Neural cell (in vitro differentiated cells): Measurements from ENCODE around the gene DMRT1. TPM values are rescaled to one million over a fixed set of nuclear protein-coding genes. Genes with fewer than 3 reads are reported as not detected.

Experiments used
- H2AFZ ChIP-seq: fragments of 200-600, 300-800 bp; sonication (generic), shearing (Covaris generic); 2 replicates; pipeline ENCODE4 v1.6.0; 2014; ENCODE audit warnings: low read depth, mild to moderate bottlenecking, antibody characterized with exemption, low read length, moderate library complexity
- H3F3A ChIP-seq: fragments of 200-600 bp; shearing (Covaris generic); 2 replicates; pipeline ENCODE4 v1.6.1; 2016; ENCODE audit warnings: mild to moderate bottlenecking, moderate library complexity, mixed read lengths, antibody characterized with exemption, low read length; ENCODE audit not compliant: insufficient read depth, poor library complexity, severe bottlenecking
- H3K27ac ChIP-seq: fragments of 200-600, 300-800 bp; sonication (generic), shearing (Covaris generic); 2 replicates; pipeline ENCODE4 v1.5.1; 2014; ENCODE audit warnings: mild to moderate bottlenecking, low read length, moderate library complexity
- H3K27me3 ChIP-seq: fragments of 300-800, 200-600 bp; sonication (generic), shearing (Covaris generic); 2 replicates; pipeline ENCODE4 v1.6.0; 2014; ENCODE audit warnings: mild to moderate bottlenecking, low read depth, low read length, moderate library complexity; ENCODE audit not compliant: insufficient read depth
- H3K36me3 ChIP-seq: fragments of 300-800, 200-600 bp; sonication (generic), shearing (Covaris generic); 2 replicates; pipeline ENCODE4 v1.5.1; 2014; ENCODE audit warnings: mild to moderate bottlenecking, antibody characterized with exemption, low read length, moderate library complexity; ENCODE audit not compliant: insufficient read depth
- H3K4me2 ChIP-seq: fragments of 300-800, 200-600 bp; sonication (generic), shearing (Covaris generic); 2 replicates; pipeline ENCODE4 v1.6.0; 2014; ENCODE audit warnings: mild to moderate bottlenecking, low read length
- H3K4me3 ChIP-seq: fragments of 300-800, 200-600 bp; sonication (generic), shearing (Covaris generic); 2 replicates; pipeline ENCODE4 v1.5.1; 2014; ENCODE audit warnings: mild to moderate bottlenecking, low read length, moderate library complexity
- H3K79me2 ChIP-seq: fragments of 200-600 bp; shearing (Covaris generic); replicated peaks from 2 replicates; pipeline ENCODE4 v1.6.0; 2014; ENCODE audit warnings: mild to moderate bottlenecking, low read length, moderate library complexity; ENCODE audit not compliant: insufficient read depth
- H3K9ac ChIP-seq: fragments of 300-800, 200-600 bp; sonication (generic), shearing (Covaris generic); 2 replicates; pipeline ENCODE4 v1.6.1; 2016; ENCODE audit warnings: mild to moderate bottlenecking, low read length, mixed read lengths
- H3K9me2 ChIP-seq: fragments of 200-600 bp; shearing (Covaris generic); 2 replicates; pipeline ENCODE4 v1.6.1; 2016; ENCODE audit warnings: mild to moderate bottlenecking, low read length, mixed read lengths; ENCODE audit not compliant: insufficient read depth
- H3K9me3 ChIP-seq: fragments of 200-600, 300-800 bp; sonication (generic), shearing (Covaris generic); 2 replicates; pipeline ENCODE4 v1.6.1; 2016; ENCODE audit warnings: mild to moderate bottlenecking, mixed run types, low read length, moderate library complexity, mixed read lengths
- H4K20me1 ChIP-seq: fragments of 200-600 bp; shearing (Covaris generic); 2 replicates; pipeline ENCODE4 v1.6.1; 2016; ENCODE audit warnings: mild to moderate bottlenecking, mixed run types; ENCODE audit not compliant: insufficient read depth
- EP300 ChIP-seq: fragments of 450-650 bp; conservative IDR thresholded peaks from 2 replicates; pipeline ENCODE4 v1.6.1; 2014; ENCODE audit warnings: antibody characterized with exemption, mild to moderate bottlenecking, moderate library complexity; ENCODE audit not compliant: poor library complexity, severe bottlenecking
- EZH2 ChIP-seq: fragments of 200-600, 300-800 bp; shearing (Covaris generic), sonication (generic); IDR thresholded peaks from 2 replicates; pipeline ENCODE4 v1.6.1; 2014; ENCODE audit warnings: antibody characterized with exemption, low read length, borderline replicate concordance, mild to moderate bottlenecking; ENCODE audit not compliant: insufficient read depth, poor library complexity, severe bottlenecking
- MXI1 ChIP-seq: fragments of 450-650 bp; conservative IDR thresholded peaks from 2 replicates; pipeline ENCODE4 v1.6.1; 2014; ENCODE audit warnings: antibody characterized with exemption, mild to moderate bottlenecking; ENCODE audit not compliant: poor library complexity, severe bottlenecking
- POLR2AphosphoS5 ChIP-seq: IDR thresholded peaks from 2 replicates; pipeline ENCODE4 v1.6.1; 2012
- RAD21 ChIP-seq: fragments of 450-650 bp; conservative IDR thresholded peaks from 2 replicates; pipeline ENCODE4 v1.6.1; 2014; ENCODE audit warnings: antibody characterized with exemption, mild to moderate bottlenecking, moderate library complexity
- REST ChIP-seq: IDR thresholded peaks from 2 replicates; pipeline ENCODE4 v1.6.1; 2012; ENCODE audit warnings: borderline replicate concordance
- SMC3 ChIP-seq: fragments of 450-650 bp; conservative IDR thresholded peaks from 2 replicates; pipeline ENCODE4 v1.6.1; 2014; ENCODE audit warnings: antibody characterized with exemption, mild to moderate bottlenecking, moderate library complexity; ENCODE audit not compliant: poor library complexity
- TAF1 ChIP-seq: IDR thresholded peaks from 2 replicates; pipeline ENCODE4 v1.6.1; 2012; ENCODE audit warnings: low read depth
- polyA plus RNA-seq: library from polyadenylated mRNA; depleted of rRNA; stranded (reverse); fragments of >200 nt; gene quantifications from 2 replicates; pipeline ENCODE4 v1.2.3, GENCODE V29; 2014
- TF ChIP-seq, protein P1 (sequence below): fragments of 450-650 bp; IDR thresholded peaks from 2 replicates; pipeline ENCODE4 v1.5.1; 2014; ENCODE audit warnings: antibody characterized with exemption, mild to moderate bottlenecking, moderate library complexity; ENCODE audit not compliant: poor library complexity, severe bottlenecking

DMRT1 gene
- polyA plus RNA-seq, 1 donor from 2014 or later = 0.26 TPM

- Histone ChIP-seq H3K9ac (no peak overlapping the region), H3K9me3 (no peaks in the 10 kb centered on the region), H2AFZ (no peak overlapping the region), H3K4me2 (no peak overlapping the region), H3K9me2 (no peaks in the 10 kb centered on the region), H3F3A (no peaks in the 10 kb centered on the region), H3K36me3 (no peaks in the 10 kb centered on the region), H4K20me1 (no peaks in the 10 kb centered on the region), H3K4me3 (no peak overlapping the region), H3K27me3 (no peaks in the 10 kb centered on the region), H3K27ac (no peak overlapping the region), H3K79me2 (no peaks in the 10 kb centered on the region)
- TF ChIP-seq RAD21 (peak; percentile 98), POLR2AphosphoS5 (no peak), SMC3 (peak; percentile 95)
- TF ChIP-seq, protein P1, sequence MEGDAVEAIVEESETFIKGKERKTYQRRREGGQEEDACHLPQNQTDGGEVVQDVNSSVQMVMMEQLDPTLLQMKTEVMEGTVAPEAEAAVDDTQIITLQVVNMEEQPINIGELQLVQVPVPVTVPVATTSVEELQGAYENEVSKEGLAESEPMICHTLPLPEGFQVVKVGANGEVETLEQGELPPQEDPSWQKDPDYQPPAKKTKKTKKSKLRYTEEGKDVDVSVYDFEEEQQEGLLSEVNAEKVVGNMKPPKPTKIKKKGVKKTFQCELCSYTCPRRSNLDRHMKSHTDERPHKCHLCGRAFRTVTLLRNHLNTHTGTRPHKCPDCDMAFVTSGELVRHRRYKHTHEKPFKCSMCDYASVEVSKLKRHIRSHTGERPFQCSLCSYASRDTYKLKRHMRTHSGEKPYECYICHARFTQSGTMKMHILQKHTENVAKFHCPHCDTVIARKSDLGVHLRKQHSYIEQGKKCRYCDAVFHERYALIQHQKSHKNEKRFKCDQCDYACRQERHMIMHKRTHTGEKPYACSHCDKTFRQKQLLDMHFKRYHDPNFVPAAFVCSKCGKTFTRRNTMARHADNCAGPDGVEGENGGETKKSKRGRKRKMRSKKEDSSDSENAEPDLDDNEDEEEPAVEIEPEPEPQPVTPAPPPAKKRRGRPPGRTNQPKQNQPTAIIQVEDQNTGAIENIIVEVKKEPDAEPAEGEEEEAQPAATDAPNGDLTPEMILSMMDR = peak; percentile 96
Observed at GRCh38 chr9:1009101-1009707, 167.7 kb downstream of the DMRT1 start.

DNA sequence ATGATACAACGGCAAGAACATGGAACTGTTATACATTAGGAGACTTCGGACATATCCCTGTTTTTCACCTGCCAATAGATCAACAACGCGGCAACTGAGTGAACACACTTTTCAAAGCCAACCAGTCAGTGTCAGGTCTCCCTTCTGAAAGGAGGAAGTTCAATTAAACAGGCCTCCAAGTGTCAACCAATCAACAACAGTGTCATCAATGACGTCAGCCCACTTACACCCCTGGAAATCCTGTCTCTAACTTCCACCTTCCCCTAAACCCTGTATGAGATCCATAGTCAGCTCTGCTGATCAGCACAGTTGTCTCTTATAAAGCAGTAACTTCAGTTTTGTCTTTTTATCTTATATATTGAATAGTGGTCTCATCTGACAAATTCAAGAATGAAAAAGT is 171.5 kb downstream of the DMRT1 start:
- H3K9me3 ChIP-seq = no peaks in the 10 kb centered on the region
- no peaks in the 10 kb centered on the region for H3K9me2 ChIP-seq
- H3K27ac ChIP-seq = no peak overlapping the region
- no peaks in the 10 kb centered on the region for H3K36me3 ChIP-seq
- H3K79me2 ChIP-seq = no peaks in the 10 kb centered on the region
- no peaks in the 10 kb centered on the region for H3K27me3 ChIP-seq
- H3K9ac ChIP-seq = no peak overlapping the region
- no peak overlapping the region for H3K4me3 ChIP-seq
- H4K20me1 ChIP-seq = no peaks in the 10 kb centered on the region
- no peak overlapping the region for H2AFZ ChIP-seq
- no peak overlapping the region for H3K4me2 ChIP-seq
- no peak for TF ChIP-seq POLR2AphosphoS5
- no peak for TF ChIP-seq TAF1
- TF ChIP-seq RAD21 = no peak
- TF ChIP-seq EP300 = no peak
- no peak for TF ChIP-seq REST
- TF ChIP-seq, protein P1 = no peak
- no peak for TF ChIP-seq SMC3
- no peak for TF ChIP-seq EZH2
- TF ChIP-seq MXI1 = no peak
- no peaks in the 10 kb centered on the region for H3F3A ChIP-seq
